NB4 (cell line): ENCODE measurements around the gene DCC.

Experiments used
- CTCF ChIP-seq: IDR thresholded peaks from one replicate; pipeline ENCODE4 v1.5.1; 2012; ENCODE audit warnings: low read depth, low read length
- POLR2A ChIP-seq: IDR thresholded peaks from 2 replicates; pipeline ENCODE4 v1.6.1; 2011; ENCODE audit warnings: mild to moderate bottlenecking; ENCODE audit not compliant: insufficient read length; ENCODE audit errors: extremely low read depth

- TF ChIP-seq CTCF, result no peak
- no peak for TF ChIP-seq POLR2A
Observed at GRCh38 chr18:52333860-52334259, 6.1 kb upstream of the DCC start.
